B cell (primary cell): ENCODE measurements around the gene CCDC6.

Experiments used
- CTCF ChIP-seq: fragments of 200-600 bp; IDR thresholded peaks from one replicate; pipeline ENCODE4 v1.8.0; 2022; ENCODE audit warnings: antibody characterized with exemption, mild to moderate bottlenecking
- EZH2 ChIP-seq: IDR thresholded peaks from 2 replicates; pipeline ENCODE4 v1.6.1; 2012; ENCODE audit warnings: borderline replicate concordance, low read depth, mild to moderate bottlenecking, moderate library complexity, low read length; ENCODE audit not compliant: insufficient read depth, poor library complexity, severe bottlenecking

- TF ChIP-seq EZH2 (no peak), CTCF (no peak)
Measured at GRCh38 chr10:59833810-59834209, 72.5 kb downstream of the CCDC6 start.
